Kidney (tissue), 22 donors: ENCODE results near the gene ALPK1. TPM values are rescaled to one million over a fixed set of nuclear protein-coding genes. Genes with fewer than 3 reads are reported as not detected.

Experiments used
- DNase-seq, 5 donors: peaks; one replicate each; pipeline ENCODE4 v3.0.0-alpha.2; 2013 to 2020
- FAIRE-seq: peaks from 2 replicates; lab custom pipeline; 2012; peaks lifted over from hg19 to GRCh38; lab: Jason Lieb, UNC
- H3K27ac ChIP-seq, 2 donors: one replicate each; pipeline ENCODE4 v1.7.0; 2013; ENCODE audit warnings: low read depth in 2 of 2, low read length in 2 of 2, inconsistent platforms in 1 of 2
- H3K27me3 ChIP-seq: one replicate; pipeline ENCODE4 v1.7.1; 2013; ENCODE audit warnings: low read length, inconsistent platforms; ENCODE audit not compliant: control insufficient read depth, insufficient read depth
- H3K36me3 ChIP-seq, 3 donors: one replicate each; pipeline versions ENCODE4 v1.7.0 to v1.7.1; 2013; ENCODE audit warnings: low read length in 3 of 3, control low read depth in 1 of 3, inconsistent platforms in 1 of 3; ENCODE audit not compliant: insufficient read depth in 3 of 3, control insufficient read depth in 2 of 3
- H3K4me1 ChIP-seq, 3 donors: one replicate each; pipeline versions ENCODE4 v1.7.0 to v1.7.1; 2013; ENCODE audit warnings: low read length in 3 of 3, inconsistent platforms in 1 of 3, low read depth in 1 of 3; ENCODE audit not compliant: control insufficient read depth in 2 of 3, insufficient read depth in 2 of 3
- H3K4me3 ChIP-seq, 3 donors: one replicate each; pipeline versions ENCODE4 v1.7.0 to v1.8.1; 2013; ENCODE audit warnings: low read length in 3 of 3, control low read depth in 1 of 3, inconsistent platforms in 1 of 3
- H3K9ac ChIP-seq, 3 donors: one replicate each; pipeline versions ENCODE4 v1.7.0 to v1.7.1; 2013; ENCODE audit warnings: low read length in 3 of 3, control low read depth in 1 of 3, inconsistent platforms in 1 of 3
- H3K9me3 ChIP-seq, 3 donors: one replicate each; pipeline versions ENCODE4 v1.7.0 to v1.7.1; 2013; ENCODE audit warnings: low read length in 3 of 3, control low read depth in 1 of 3, inconsistent platforms in 1 of 3; ENCODE audit not compliant: control insufficient read depth in 2 of 3, insufficient read depth in 1 of 3
- intact Hi-C: fragments of 100-400 bp; cut with DNase I; formaldehyde crosslinking; loops from one replicate; pipeline ENCODE4 v1.11.1; 2022
- long read RNA-seq, 10 donors: library from polyadenylated mRNA in 1 of 10; unstranded in 1 of 10; transcript quantifications; one replicate each; pipeline ENCODE4 v2.0.0 and lab custom pipeline, GENCODE V29; 2021 to 2026
- polyA plus RNA-seq: library from polyadenylated mRNA; stranded (reverse); fragments of 350-450 nt; fragmentation: Illumina TruSeq; extraction: RNeasy Lipid Tissue Mini Kit (QIAGEN cat#74804); gene quantifications from one replicate; pipeline ENCODE4 v1.2.3, GENCODE V29; 2014; ENCODE audit warnings: low read depth, low replicate concordance; ENCODE audit not compliant: insufficient read depth
- total RNA-seq: library from RNA; stranded (reverse); fragmentation: NEBNext Ultra II Directional; extraction: Animal tissue kit (Norgen Biotek cat#: 25700); gene quantifications from one replicate; pipeline ENCODE4 v1.2.1, GENCODE V29; 2021
- TF ChIP-seq, protein P1 (sequence below): IDR thresholded peaks from 3 replicates; pipeline ENCODE4 v1.5.1; 2012; ENCODE audit warnings: mild to moderate bottlenecking, moderate library complexity, borderline replicate concordance; ENCODE audit not compliant: insufficient read depth; ENCODE audit errors: extremely low read depth
- donor health status: control.
- donor health status: control.
- donor health status: control.
- donor health status: control.
- donor health status: control.
- donor health status: DM: yes; HTN: yes; CAD: no.
- donor health status: Normal renal cell carcinoma (clear cell type).

Gene ALPK1
- 33.5 TPM for total RNA-seq
- polyA plus RNA-seq, result 5.9 TPM
- long read RNA-seq, donor 1, result 0 reads
- long read RNA-seq, donor 2, partial matches to known transcripts, result 5 of 6 reads
- long read RNA-seq, donor 2, other reads (novel, unspliced or antisense), result 0 of 6 reads
- long read RNA-seq, donor 3, result 0 reads
- long read RNA-seq, donor 4, partial matches to known transcripts, result 17 of 17 reads
- long read RNA-seq, donor 4, other reads (novel, unspliced or antisense), result 0 of 17 reads
- long read RNA-seq, donor 5, partial matches to known transcripts, result 0 of 1 reads
- long read RNA-seq, donor 5, other reads (novel, unspliced or antisense), result 0 of 1 reads
- long read RNA-seq, donor 6, partial matches to known transcripts, result 5 of 5 reads
- long read RNA-seq, donor 6, other reads (novel, unspliced or antisense), result 0 of 5 reads
- long read RNA-seq, donor 7, partial matches to known transcripts, result 8 of 20 reads
- long read RNA-seq, donor 7, other reads (novel, unspliced or antisense), result 12 of 20 reads
- long read RNA-seq, donor 8, result 0 reads
- long read RNA-seq, donor 9, result 0 reads
- long read RNA-seq, donor 10, partial matches to known transcripts, result 0 of 1 reads
- long read RNA-seq, donor 10, other reads (novel, unspliced or antisense), result 0 of 1 reads

DNA sequence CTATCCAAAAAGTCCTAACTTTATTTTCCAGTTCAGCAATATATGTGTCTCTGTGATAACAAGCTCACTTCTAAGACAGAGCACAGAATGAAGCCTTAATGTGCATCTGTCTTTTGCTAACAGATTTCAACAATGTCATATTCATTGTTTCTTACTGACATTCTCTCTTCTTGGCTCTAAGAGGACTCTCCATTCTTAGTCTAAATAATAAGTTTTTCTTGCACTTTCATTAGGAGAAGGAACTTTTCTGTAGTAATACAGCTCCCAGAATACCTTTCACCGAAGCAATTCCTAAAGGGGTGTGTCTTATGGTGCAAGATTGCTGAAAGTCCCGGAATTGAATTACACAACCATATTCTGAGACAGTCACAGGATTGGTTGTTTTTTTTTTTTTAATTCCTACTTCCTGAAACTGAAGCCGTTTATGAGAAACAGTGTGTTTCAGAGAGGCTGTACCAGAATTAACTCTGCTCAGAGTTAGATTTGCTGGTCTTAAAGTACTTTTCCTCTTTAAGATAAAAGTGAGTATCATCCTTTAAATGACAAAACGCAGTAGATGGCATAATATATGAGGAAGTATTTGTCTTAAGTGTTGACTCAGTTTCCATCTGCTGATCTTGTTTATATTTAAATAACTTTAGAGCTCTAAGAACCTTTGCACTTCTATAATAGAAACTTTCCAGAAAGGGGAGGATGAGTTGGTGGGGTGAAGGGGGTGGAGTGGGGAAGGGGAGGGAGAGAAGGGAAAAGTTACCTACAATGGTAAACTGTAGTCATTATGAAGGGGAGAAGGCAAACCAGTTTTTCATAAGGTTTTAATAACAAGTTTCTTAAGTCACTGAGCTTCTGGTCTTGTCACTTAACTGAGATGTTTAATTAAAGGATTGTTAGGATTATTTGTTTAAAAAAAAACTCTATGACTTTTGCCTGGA lies at the start of gene ALPK1:
TSS of gene ALPK1 (plus strand) at position 421 of the 932 bp plus-strand sequence.
- peak within 1 kb of the TSS; percentile 49 to 81 for H3K27ac ChIP-seq
- DNase-seq, result peak in 2 of 5 donors; percentile 89 to 94
- peaks cover 0 to 5% (median 3%) of the 10 kb centered on the region in 3 donors for H3K4me1 ChIP-seq
- H3K27me3 ChIP-seq, result no peaks in the 10 kb centered on the region
- no peaks in the 10 kb centered on the region for H3K9me3 ChIP-seq
- TF ChIP-seq, protein P1, sequence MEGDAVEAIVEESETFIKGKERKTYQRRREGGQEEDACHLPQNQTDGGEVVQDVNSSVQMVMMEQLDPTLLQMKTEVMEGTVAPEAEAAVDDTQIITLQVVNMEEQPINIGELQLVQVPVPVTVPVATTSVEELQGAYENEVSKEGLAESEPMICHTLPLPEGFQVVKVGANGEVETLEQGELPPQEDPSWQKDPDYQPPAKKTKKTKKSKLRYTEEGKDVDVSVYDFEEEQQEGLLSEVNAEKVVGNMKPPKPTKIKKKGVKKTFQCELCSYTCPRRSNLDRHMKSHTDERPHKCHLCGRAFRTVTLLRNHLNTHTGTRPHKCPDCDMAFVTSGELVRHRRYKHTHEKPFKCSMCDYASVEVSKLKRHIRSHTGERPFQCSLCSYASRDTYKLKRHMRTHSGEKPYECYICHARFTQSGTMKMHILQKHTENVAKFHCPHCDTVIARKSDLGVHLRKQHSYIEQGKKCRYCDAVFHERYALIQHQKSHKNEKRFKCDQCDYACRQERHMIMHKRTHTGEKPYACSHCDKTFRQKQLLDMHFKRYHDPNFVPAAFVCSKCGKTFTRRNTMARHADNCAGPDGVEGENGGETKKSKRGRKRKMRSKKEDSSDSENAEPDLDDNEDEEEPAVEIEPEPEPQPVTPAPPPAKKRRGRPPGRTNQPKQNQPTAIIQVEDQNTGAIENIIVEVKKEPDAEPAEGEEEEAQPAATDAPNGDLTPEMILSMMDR, result no peak
- no peaks in the 10 kb centered on the region for H3K36me3 ChIP-seq
- intact Hi-C loops, result no loop called here
- peak; percentile 98 for FAIRE-seq
- H3K9ac ChIP-seq, result peak within 1 kb of the TSS; percentile 56 to 66 (median 66)
- H3K4me3 ChIP-seq, result peak within 1 kb of the TSS; percentile 66 to 85 (median 69)

- H3K4me1 ChIP-seq, result no peaks in the 10 kb centered on the region
- no peaks in the 10 kb centered on the region for H3K27me3 ChIP-seq
- H3K9me3 ChIP-seq, result no peaks in the 10 kb centered on the region
- no peak overlapping the region for H3K9ac ChIP-seq
- peaks cover 0 to 6% (median 2%) of the 10 kb centered on the region in 3 donors for H3K36me3 ChIP-seq
- TF ChIP-seq, protein P1, result no peak
- no peak overlapping the region for H3K27ac ChIP-seq
- FAIRE-seq, result no peak
- DNase-seq, result no peak
- intact Hi-C loops, result no loop called here
- no peak overlapping the region for H3K4me3 ChIP-seq
Measured at GRCh38 chr4:112251019-112251643, 46.0 kb upstream of the ALPK1 start.

DNA sequence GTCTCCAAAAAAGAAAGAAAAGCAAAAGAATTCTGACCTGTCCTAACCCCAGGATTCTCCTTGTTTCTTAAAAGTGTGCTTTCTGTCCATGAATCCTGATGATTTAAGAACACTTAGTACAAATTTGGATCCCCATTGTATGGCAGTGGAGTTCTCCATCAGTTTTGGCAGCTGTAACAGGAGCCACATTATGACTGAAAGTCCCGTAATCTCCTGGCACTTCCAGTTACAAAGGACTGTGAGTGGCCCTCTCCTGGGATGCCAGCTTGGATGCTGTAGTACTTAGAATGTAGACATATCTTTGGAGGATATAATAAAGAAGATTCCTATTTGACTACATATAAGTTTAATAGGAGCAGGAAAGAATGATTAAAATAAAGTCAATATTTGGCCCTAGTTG lies 44.9 kb upstream of the ALPK1 start:
- no peak overlapping the region for H3K9ac ChIP-seq
- no peaks in the 10 kb centered on the region for H3K4me1 ChIP-seq
- intact Hi-C loops, result no loop called here
- H3K9me3 ChIP-seq, result no peaks in the 10 kb centered on the region
- TF ChIP-seq, protein P1, result no peak
- no peak overlapping the region for H3K27ac ChIP-seq
- DNase-seq (no peak), FAIRE-seq (no peak)
- peaks cover 0 to 6% (median 5%) of the 10 kb centered on the region in 3 donors for H3K36me3 ChIP-seq
- no peak overlapping the region for H3K4me3 ChIP-seq
- no peaks in the 10 kb centered on the region for H3K27me3 ChIP-seq
